ENCODE data around the gene RABGGTA.
A peak's percentile ranks its signal among the peaks of the same experiment; 100 is the strongest.

The RABGGTA gene

DNA sequence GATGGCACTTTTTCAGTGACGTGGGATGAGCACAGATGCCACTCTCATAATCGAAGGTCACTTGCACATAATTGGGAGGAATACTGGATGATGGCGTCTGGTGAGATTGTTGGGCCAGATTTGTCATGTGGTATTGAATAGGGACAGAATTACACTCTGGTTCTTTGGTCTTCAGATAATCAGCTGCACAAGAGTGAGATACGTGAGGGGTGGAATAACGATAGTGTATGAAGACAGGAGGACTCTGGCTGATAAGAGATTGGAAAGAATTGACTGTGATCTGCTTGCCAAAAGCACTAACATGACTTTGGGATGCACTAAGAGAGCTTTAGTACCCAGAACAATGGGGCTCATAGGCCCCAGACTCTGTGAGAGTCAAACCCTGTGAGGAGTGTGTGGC, 7.0 kb upstream of the RABGGTA start:
- DNase-seq (ENCODE audit: low read depth in 1 of 2, low spot score in 1 of 2): no peak
- peak overlapping the region; percentile 47 for H3K27ac ChIP-seq (replicated peaks)
- TF ChIP-seq SPI1 (IDR thresholded peaks at IDR 0.05; ENCODE audit: borderline replicate concordance, low read depth): no peak
- no peak for TF ChIP-seq GABPA (IDR thresholded peaks at IDR 0.05; ENCODE audit: low read depth)
- TF ChIP-seq POLR2AphosphoS5 (IDR thresholded peaks at IDR 0.05; ENCODE audit: low read depth): no peak
- TF ChIP-seq, protein P1, sequence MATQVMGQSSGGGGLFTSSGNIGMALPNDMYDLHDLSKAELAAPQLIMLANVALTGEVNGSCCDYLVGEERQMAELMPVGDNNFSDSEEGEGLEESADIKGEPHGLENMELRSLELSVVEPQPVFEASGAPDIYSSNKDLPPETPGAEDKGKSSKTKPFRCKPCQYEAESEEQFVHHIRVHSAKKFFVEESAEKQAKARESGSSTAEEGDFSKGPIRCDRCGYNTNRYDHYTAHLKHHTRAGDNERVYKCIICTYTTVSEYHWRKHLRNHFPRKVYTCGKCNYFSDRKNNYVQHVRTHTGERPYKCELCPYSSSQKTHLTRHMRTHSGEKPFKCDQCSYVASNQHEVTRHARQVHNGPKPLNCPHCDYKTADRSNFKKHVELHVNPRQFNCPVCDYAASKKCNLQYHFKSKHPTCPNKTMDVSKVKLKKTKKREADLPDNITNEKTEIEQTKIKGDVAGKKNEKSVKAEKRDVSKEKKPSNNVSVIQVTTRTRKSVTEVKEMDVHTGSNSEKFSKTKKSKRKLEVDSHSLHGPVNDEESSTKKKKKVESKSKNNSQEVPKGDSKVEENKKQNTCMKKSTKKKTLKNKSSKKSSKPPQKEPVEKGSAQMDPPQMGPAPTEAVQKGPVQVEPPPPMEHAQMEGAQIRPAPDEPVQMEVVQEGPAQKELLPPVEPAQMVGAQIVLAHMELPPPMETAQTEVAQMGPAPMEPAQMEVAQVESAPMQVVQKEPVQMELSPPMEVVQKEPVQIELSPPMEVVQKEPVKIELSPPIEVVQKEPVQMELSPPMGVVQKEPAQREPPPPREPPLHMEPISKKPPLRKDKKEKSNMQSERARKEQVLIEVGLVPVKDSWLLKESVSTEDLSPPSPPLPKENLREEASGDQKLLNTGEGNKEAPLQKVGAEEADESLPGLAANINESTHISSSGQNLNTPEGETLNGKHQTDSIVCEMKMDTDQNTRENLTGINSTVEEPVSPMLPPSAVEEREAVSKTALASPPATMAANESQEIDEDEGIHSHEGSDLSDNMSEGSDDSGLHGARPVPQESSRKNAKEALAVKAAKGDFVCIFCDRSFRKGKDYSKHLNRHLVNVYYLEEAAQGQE (IDR thresholded peaks at IDR 0.05; ENCODE audit: insufficient replicate concordance, low read depth): no peak
- TF ChIP-seq, protein P2, sequence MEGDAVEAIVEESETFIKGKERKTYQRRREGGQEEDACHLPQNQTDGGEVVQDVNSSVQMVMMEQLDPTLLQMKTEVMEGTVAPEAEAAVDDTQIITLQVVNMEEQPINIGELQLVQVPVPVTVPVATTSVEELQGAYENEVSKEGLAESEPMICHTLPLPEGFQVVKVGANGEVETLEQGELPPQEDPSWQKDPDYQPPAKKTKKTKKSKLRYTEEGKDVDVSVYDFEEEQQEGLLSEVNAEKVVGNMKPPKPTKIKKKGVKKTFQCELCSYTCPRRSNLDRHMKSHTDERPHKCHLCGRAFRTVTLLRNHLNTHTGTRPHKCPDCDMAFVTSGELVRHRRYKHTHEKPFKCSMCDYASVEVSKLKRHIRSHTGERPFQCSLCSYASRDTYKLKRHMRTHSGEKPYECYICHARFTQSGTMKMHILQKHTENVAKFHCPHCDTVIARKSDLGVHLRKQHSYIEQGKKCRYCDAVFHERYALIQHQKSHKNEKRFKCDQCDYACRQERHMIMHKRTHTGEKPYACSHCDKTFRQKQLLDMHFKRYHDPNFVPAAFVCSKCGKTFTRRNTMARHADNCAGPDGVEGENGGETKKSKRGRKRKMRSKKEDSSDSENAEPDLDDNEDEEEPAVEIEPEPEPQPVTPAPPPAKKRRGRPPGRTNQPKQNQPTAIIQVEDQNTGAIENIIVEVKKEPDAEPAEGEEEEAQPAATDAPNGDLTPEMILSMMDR (IDR thresholded peaks at IDR 0.05; ENCODE audit: insufficient read depth, low read length): no peak
- H3K27me3 ChIP-seq (ENCODE audit: insufficient read depth, poor library complexity, severe bottlenecking): no peaks in the 10 kb centered on the region
- no peak overlapping the region for H3K4me3 ChIP-seq (replicated peaks; ENCODE audit: insufficient read depth, low read length)

DNA sequence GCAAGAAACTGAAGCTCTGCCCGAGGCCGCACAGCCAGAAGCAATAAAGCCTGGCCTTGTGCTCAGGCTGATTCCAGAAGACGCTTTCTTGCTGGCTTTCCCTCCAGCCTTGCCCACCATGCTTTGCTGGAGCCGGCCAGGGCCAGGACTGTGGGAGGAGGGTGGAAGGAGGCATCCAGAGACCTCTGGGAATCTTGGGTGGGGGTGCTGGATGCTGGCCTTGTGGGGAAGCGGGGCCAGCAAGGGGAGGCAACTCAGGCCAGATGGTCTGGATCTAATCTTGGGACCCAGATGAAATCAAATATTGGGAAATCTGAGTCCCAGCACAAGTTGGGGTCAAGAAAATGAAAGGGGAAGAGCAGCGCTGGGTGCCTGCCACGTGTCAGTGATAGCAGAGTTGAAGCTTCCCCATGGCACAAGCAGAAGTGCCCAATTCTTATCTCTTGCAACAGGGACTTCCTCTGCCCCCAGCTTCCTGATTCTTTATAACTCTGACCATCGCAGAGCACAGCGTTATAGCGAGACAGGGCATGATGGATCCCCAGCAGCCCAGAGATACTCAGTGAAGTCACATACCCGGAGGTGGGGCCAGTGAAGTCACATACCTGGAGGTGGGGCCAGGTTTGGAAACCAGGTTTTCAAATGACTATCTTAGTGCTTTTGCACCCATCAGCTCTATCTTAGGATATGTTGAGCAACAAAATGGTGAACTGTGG, 6.4 kb upstream of the RABGGTA start:
- Histone ChIP-seq H3K4me3 (replicated peaks; ENCODE audit: insufficient read depth, low read length) (no peak overlapping the region), H3K27ac (replicated peaks) (peak overlapping the region; percentile 80), H3K27me3 (ENCODE audit: insufficient read depth, poor library complexity, severe bottlenecking) (no peaks in the 10 kb centered on the region)
- DNase-seq (ENCODE audit: low read depth in 1 of 2, low spot score in 1 of 2): peak; percentile 91 to 94
- peak; percentile 96 for TF ChIP-seq POLR2AphosphoS5 (IDR thresholded peaks at IDR 0.05; ENCODE audit: low read depth)
- TF ChIP-seq SPI1 (IDR thresholded peaks at IDR 0.05; ENCODE audit: borderline replicate concordance, low read depth): peak; percentile 99
- TF ChIP-seq, protein P1 (IDR thresholded peaks at IDR 0.05; ENCODE audit: insufficient replicate concordance, low read depth): no peak
- no peak for TF ChIP-seq GABPA (IDR thresholded peaks at IDR 0.05; ENCODE audit: low read depth)
- TF ChIP-seq, protein P2 (IDR thresholded peaks at IDR 0.05; ENCODE audit: insufficient read depth, low read length): no peak

DNA sequence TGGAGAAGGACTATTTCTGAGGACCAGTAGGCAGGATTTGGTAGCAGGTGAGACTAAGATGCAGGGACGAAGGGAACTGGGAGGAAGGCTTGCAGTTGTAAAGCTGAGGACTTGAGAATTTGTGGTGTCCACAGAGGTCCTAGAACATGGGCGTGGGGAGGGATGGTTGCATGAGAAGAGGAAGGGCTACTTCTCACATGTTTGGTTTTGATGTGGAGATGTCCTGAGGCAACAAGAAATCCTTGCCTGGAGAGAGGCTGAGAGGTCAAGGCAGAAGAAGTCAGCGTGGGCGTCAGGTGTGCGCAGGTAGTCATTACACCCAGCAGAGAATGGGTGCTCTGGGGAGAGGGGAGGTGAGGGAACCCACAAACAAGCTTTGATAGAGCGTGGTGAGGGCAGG, 5.7 kb upstream of the RABGGTA start:
- DNase-seq (ENCODE audit: low read depth in 1 of 2, low spot score in 1 of 2): no peak
- Histone ChIP-seq H3K4me3 (replicated peaks; ENCODE audit: insufficient read depth, low read length) (no peak overlapping the region), H3K27ac (replicated peaks) (peak overlapping the region; percentile 80), H3K27me3 (ENCODE audit: insufficient read depth, poor library complexity, severe bottlenecking) (no peaks in the 10 kb centered on the region)
- TF ChIP-seq GABPA (IDR thresholded peaks at IDR 0.05; ENCODE audit: low read depth) (no peak), POLR2AphosphoS5 (IDR thresholded peaks at IDR 0.05; ENCODE audit: low read depth) (no peak), SPI1 (IDR thresholded peaks at IDR 0.05; ENCODE audit: borderline replicate concordance, low read depth) (no peak)

DNA sequence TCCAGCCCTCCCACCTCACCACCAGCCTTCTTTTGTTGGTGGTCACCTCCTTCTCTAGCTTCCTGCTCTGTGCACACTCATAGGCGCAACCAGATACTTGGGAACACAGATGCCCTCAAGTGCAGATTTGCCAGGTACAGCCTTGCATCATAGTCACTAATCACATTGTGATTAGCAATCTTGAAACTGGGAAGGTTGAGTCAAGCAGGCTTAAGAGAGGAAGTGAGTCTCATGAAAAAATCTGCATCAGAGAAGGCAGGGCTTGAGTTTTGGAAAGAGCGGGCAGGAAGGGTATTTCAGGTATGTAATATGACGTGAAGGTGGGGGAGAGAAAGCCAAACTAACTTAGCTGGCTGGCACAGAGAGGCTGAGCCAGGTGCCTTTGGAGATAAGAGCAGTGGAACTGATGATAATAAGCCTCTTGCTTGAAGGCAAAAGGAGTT, 2.7 kb upstream of the RABGGTA start:
- DNase-seq (ENCODE audit: low read depth in 1 of 2, low spot score in 1 of 2): peak; percentile 68 to 89
- no peak overlapping the region for H3K4me3 ChIP-seq (replicated peaks; ENCODE audit: insufficient read depth, low read length)
- TF ChIP-seq SPI1 (IDR thresholded peaks at IDR 0.05; ENCODE audit: borderline replicate concordance, low read depth) (peak; percentile 95), POLR2AphosphoS5 (IDR thresholded peaks at IDR 0.05; ENCODE audit: low read depth) (0 out of 2 replicates have a peak, but pooled peaks have one; percentile 27), GABPA (IDR thresholded peaks at IDR 0.05; ENCODE audit: low read depth) (no peak)
- TF ChIP-seq, protein P2 (IDR thresholded peaks at IDR 0.05; ENCODE audit: insufficient read depth, low read length): no peak
- H3K27me3 ChIP-seq (ENCODE audit: insufficient read depth, poor library complexity, severe bottlenecking): no peaks in the 10 kb centered on the region
- H3K27ac ChIP-seq (replicated peaks): peak overlapping the region; percentile 31
